Mesenchymal stem cell (in vitro differentiated cells and primary cell): ENCODE results near the gene DCUN1D2.

ENCODE experiments used
- DNase-seq: peaks from one replicate; pipeline ENCODE4 v3.0.0-alpha.2; 2013
- H2AFZ ChIP-seq: one replicate; pipeline ENCODE4 v1.6.1; 2013; ENCODE audit warnings: low read depth, mild to moderate bottlenecking, control low read depth, inconsistent platforms, low read length, moderate library complexity
- H2AK5ac ChIP-seq: 2 replicates; pipeline ENCODE4 v1.6.1; 2013; ENCODE audit warnings: low read length, moderate library complexity, mild to moderate bottlenecking, inconsistent platforms; ENCODE audit not compliant: severe bottlenecking
- H2BK120ac ChIP-seq: one replicate; pipeline ENCODE4 v1.6.1; 2013; ENCODE audit warnings: low read depth, mild to moderate bottlenecking, inconsistent platforms, low read length, moderate library complexity
- H2BK12ac ChIP-seq, 2 experiments: one replicate each; pipeline ENCODE4 v1.6.1; 2013; ENCODE audit warnings: inconsistent platforms in 2 of 2, low read length in 2 of 2, mild to moderate bottlenecking in 2 of 2, moderate library complexity in 2 of 2, control low read depth in 1 of 2
- H2BK15ac ChIP-seq: one replicate; pipeline ENCODE4 v1.6.1; 2013; ENCODE audit warnings: mild to moderate bottlenecking, low read depth, inconsistent platforms; ENCODE audit not compliant: poor library complexity, severe bottlenecking
- H2BK5ac ChIP-seq: 2 replicates; pipeline ENCODE4 v1.6.1; 2013; ENCODE audit warnings: low read depth, mild to moderate bottlenecking, low read length, control low read depth, inconsistent platforms; ENCODE audit not compliant: poor library complexity, severe bottlenecking
- H3K14ac ChIP-seq, 2 experiments: one replicate each; pipeline ENCODE4 v1.6.1; 2013; ENCODE audit warnings: inconsistent platforms in 2 of 2, low read length in 2 of 2, control low read depth in 1 of 2, mild to moderate bottlenecking in 1 of 2, moderate library complexity in 1 of 2
- H3K18ac ChIP-seq, 2 experiments: one replicate each; pipeline ENCODE4 v1.6.1; 2013; ENCODE audit warnings: inconsistent platforms in 2 of 2, low read length in 2 of 2, control low read depth in 1 of 2, low read depth in 1 of 2, mild to moderate bottlenecking in 1 of 2
- H3K23ac ChIP-seq, 2 experiments: one replicate each; pipeline ENCODE4 v1.6.1; 2013; ENCODE audit warnings: inconsistent platforms in 2 of 2, low read length in 2 of 2, mild to moderate bottlenecking in 2 of 2, moderate library complexity in 2 of 2, control low read depth in 1 of 2
- H3K27ac ChIP-seq: 2 replicates; pipeline ENCODE4 v1.5.1; 2013; ENCODE audit warnings: mild to moderate bottlenecking, moderate library complexity, low read length, control low read depth, inconsistent platforms; ENCODE audit not compliant: poor library complexity, severe bottlenecking
- H3K27me3 ChIP-seq, 2 experiments: 2 replicates each; pipeline versions ENCODE4 v1.6.1 to v1.7.0; 2013; ENCODE audit warnings: low read length in 2 of 2, mild to moderate bottlenecking in 2 of 2, moderate library complexity in 2 of 2, control low read depth in 1 of 2, inconsistent platforms in 1 of 2; ENCODE audit not compliant: control insufficient read depth in 1 of 2, insufficient read depth in 1 of 2
- H3K36me3 ChIP-seq, 2 experiments: 2 replicates each; pipeline versions ENCODE4 v1.6.1 to v1.7.0; 2013; ENCODE audit warnings: low read length in 2 of 2, control low read depth in 1 of 2, inconsistent platforms in 1 of 2, low read depth in 1 of 2, mild to moderate bottlenecking in 1 of 2; ENCODE audit not compliant: insufficient read depth in 2 of 2, control insufficient read depth in 1 of 2
- H3K4ac ChIP-seq, 2 experiments: one replicate each; pipeline ENCODE4 v1.6.1; 2013; ENCODE audit warnings: inconsistent platforms in 2 of 2, low read length in 2 of 2, mild to moderate bottlenecking in 2 of 2, moderate library complexity in 2 of 2, control low read depth in 1 of 2, low read depth in 1 of 2
- H3K4me1 ChIP-seq: 2 replicates; pipeline ENCODE4 v1.6.1; 2013; ENCODE audit warnings: low read depth, low read length, control low read depth; ENCODE audit not compliant: control insufficient read depth, insufficient read depth
- H3K4me2 ChIP-seq: 2 replicates; pipeline ENCODE4 v1.6.1; 2013; ENCODE audit warnings: low read length, mild to moderate bottlenecking, inconsistent platforms; ENCODE audit not compliant: poor library complexity, severe bottlenecking
- H3K4me3 ChIP-seq, 2 experiments: 2 replicates each; pipeline versions ENCODE4 v1.5.1 to v1.7.0; 2013; ENCODE audit warnings: low read length in 2 of 2, mild to moderate bottlenecking in 2 of 2, control low read depth in 1 of 2, low read depth in 1 of 2; ENCODE audit not compliant: insufficient read depth in 1 of 2
- H3K79me1 ChIP-seq: replicated peaks from 2 replicates; pipeline ENCODE4 v1.6.1; 2013; ENCODE audit warnings: mild to moderate bottlenecking, control low read depth, low read length, inconsistent platforms; ENCODE audit not compliant: poor library complexity, severe bottlenecking
- H3K9ac ChIP-seq: 2 replicates; pipeline ENCODE4 v1.7.0; 2013; ENCODE audit warnings: mild to moderate bottlenecking, low read length, moderate library complexity
- H3K9me3 ChIP-seq: 2 replicates; pipeline ENCODE4 v1.7.0; 2013; ENCODE audit warnings: mild to moderate bottlenecking, low read length; ENCODE audit not compliant: control insufficient read depth
- H4K8ac ChIP-seq: one replicate; pipeline ENCODE4 v1.6.1; 2013; ENCODE audit warnings: inconsistent platforms, mild to moderate bottlenecking, low read length, moderate library complexity
- H4K91ac ChIP-seq: one replicate; pipeline ENCODE4 v1.6.1; 2013; ENCODE audit warnings: mild to moderate bottlenecking, low read length, inconsistent platforms
- WGBS: methylation state at CpG from one replicate; pipeline ENCODE4 v1.1.7; 2013; ENCODE audit warnings: mixed read lengths; 5-methylcytosine and 5-hydroxymethylcytosine counted together

DCUN1D2 gene

DNA sequence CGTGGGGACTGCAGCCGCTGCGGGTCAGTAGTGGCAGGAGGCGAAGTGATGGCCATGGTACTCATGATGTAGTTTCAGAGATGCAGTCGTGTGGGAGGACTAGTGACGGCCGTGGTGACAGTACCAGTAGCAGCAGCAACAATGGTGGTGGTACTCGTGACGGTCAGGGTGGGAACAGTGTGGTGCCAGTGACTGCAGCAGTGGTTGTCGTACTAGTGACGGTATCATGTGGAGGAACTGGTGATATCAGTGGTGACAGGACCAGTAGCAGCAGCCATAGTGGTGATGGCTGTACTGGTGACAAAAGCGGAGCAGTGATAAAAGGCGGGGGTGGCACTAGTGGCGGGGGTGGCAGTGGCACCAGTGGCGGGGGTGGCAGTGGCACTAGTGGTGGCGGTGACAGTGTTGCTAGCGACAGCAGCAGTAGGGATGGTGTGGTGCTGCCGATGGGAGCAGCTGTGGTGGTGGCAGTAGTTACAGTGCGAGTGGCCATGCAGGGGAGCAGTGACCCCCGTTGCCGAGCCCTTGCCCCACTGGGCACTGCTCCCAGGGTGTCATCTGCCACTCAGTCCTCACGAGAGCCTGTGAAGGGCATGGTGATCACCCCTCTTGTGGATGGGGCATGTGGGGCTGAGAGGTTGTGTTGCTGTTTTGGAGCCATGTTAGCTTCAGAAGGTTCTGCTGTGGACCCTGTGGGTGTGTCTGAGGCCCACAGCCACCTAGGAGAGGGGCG lies 60.0 kb downstream of the DCUN1D2 start:
- Histone ChIP-seq H4K8ac (no peak overlapping the region), H2BK5ac (no peak overlapping the region), H2BK120ac (no peak overlapping the region), H3K4me2 (no peak overlapping the region), H2AFZ (no peak overlapping the region), H3K9me3 (no peaks in the 10 kb centered on the region), H3K18ac (no peak overlapping the region), H2BK12ac (no peak overlapping the region), H3K27me3 (no peaks in the 10 kb centered on the region), H3K79me1 (no peaks in the 10 kb centered on the region), H4K91ac (peak overlapping the region; percentile 25), H3K4ac (no peak overlapping the region), H3K4me3 (no peak overlapping the region), H3K14ac (no peak overlapping the region), H3K9ac (no peak overlapping the region), H3K4me1 (peaks cover 3% of the 10 kb centered on the region), H2BK15ac (no peak overlapping the region), H2AK5ac (no peak overlapping the region), H3K36me3 (peaks cover 0 to 12% of the 10 kb centered on the region in 2 experiments), H3K27ac (no peak overlapping the region), H3K23ac (no peak overlapping the region)
- DNase-seq, result no peak
- WGBS, result 95% methylated on average over 22 of the region's 23 CpGs

DNA sequence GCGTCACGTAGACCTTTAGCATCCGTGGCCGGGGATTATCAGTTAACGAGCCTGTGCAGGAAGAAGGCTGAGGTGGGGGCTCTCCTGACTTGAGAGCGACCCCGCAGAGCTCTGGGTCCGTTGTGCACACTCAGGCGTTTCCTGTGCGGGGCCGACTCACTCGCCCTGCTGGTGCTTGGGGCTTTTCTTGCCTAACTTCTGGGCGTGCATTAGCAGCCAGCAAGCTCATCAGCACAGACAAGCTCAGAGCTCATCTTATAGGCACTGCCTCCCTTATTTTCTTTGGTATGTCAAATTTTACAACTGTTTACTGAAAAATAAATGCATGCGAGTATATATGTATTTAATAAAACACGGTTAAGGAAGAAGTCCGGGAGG lies 60.9 kb downstream of the DCUN1D2 start:
- H3K9me3 ChIP-seq, result no peaks in the 10 kb centered on the region
- H3K4me1 ChIP-seq, result peaks cover 3% of the 10 kb centered on the region
- H2BK5ac ChIP-seq, result no peak overlapping the region
- no peaks in the 10 kb centered on the region for H3K27me3 ChIP-seq
- no peak overlapping the region for H3K9ac ChIP-seq
- H2BK15ac ChIP-seq, result no peak overlapping the region
- no peak for DNase-seq
- WGBS, result 86% methylated on average over 16 of the region's 16 CpGs
- H3K27ac ChIP-seq, result no peak overlapping the region
- H2AFZ ChIP-seq, result no peak overlapping the region
- H3K4me2 ChIP-seq, result no peak overlapping the region
- H3K4me3 ChIP-seq, result no peak overlapping the region
- no peak overlapping the region for H4K8ac ChIP-seq
- H2AK5ac ChIP-seq, result no peak overlapping the region
- H3K4ac ChIP-seq, result no peak overlapping the region
- H3K36me3 ChIP-seq, result peaks cover 0 to 12% of the 10 kb centered on the region in 2 experiments
- no peak overlapping the region for H2BK120ac ChIP-seq
- no peak overlapping the region for H2BK12ac ChIP-seq
- no peak overlapping the region for H4K91ac ChIP-seq
- no peak overlapping the region for H3K14ac ChIP-seq
- H3K23ac ChIP-seq, result no peak overlapping the region
- H3K79me1 ChIP-seq, result no peaks in the 10 kb centered on the region
- H3K18ac ChIP-seq, result no peak overlapping the region

DNA sequence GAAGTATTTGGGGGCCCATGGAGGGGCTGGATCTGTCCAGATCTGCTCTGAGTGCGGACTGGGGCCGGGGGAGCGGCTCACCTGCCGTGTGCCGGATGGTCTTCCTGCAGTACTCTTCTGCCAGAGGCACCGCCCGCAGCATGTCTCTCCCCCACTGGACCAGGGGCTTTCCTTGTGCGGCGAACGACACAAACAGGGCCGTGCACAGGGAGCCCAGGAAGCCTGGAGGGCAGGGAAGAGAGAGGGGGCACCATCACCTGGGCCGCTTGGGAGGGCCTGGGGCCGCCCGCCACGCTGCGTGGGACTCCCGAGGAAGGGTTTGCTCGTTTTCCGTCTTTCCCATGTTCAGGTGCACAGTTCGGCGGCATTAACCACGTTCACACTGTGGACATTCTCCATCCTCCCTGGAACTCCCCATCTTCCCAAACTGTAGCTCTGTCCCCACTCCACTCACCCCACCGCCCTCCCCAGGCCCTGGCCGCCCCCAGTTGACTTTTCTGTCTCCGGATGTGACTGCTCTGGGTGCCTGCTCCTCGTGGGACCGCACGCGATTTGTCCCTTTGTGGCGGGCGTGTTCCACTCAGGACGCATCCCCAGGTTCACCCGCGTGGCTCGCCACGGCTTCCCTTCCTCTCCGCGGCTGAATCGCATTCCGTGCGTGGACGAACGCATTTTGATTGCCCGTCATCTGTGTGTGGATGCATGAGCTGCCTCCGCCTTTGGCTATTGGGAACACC lies 61.5 kb downstream of the DCUN1D2 start:
- Histone ChIP-seq H2AK5ac (no peak overlapping the region), H2BK5ac (no peak overlapping the region), H3K14ac (no peak overlapping the region), H3K79me1 (no peaks in the 10 kb centered on the region), H3K9me3 (no peaks in the 10 kb centered on the region), H3K18ac (no peak overlapping the region), H4K91ac (no peak overlapping the region), H3K9ac (no peak overlapping the region), H3K4me2 (no peak overlapping the region), H2BK12ac (no peak overlapping the region), H3K23ac (no peak overlapping the region), H3K4me3 (no peak overlapping the region), H3K36me3 (peaks cover 0 to 14% of the 10 kb centered on the region in 2 experiments), H3K27ac (no peak overlapping the region), H2BK15ac (no peak overlapping the region), H3K27me3 (no peaks in the 10 kb centered on the region), H2BK120ac (no peak overlapping the region), H3K4me1 (peaks cover 3% of the 10 kb centered on the region), H4K8ac (no peak overlapping the region), H2AFZ (no peak overlapping the region), H3K4ac (no peak overlapping the region)
- DNase-seq, result no peak
- WGBS, result 95% methylated on average over 40 of the region's 45 CpGs

DNA sequence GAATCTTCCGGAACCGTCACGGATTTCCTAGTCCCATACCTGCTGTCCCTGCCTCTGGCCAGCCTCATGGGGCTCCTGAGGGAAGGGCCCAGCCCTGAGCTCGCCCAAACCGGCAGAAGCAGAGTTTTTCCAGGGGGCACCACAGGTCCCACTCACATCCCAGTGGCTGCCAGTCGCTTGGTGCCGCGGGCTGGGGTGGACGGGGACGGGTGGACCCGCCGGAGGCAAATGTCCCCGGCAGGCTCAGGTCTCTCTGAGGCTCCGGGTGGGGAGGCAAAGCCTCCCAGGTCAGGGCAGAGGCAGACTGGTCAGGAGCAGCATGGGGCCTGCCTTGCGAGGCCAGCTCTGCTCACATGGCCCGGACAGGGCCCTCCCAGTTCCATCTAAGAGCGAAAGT lies 62.0 kb downstream of the DCUN1D2 start:
- no peaks in the 10 kb centered on the region for H3K9me3 ChIP-seq
- no peaks in the 10 kb centered on the region for H3K27me3 ChIP-seq
- H2AK5ac ChIP-seq, result no peak overlapping the region
- WGBS, result 92% methylated on average over 17 of the region's 17 CpGs
- H3K18ac ChIP-seq, result no peak overlapping the region
- H3K27ac ChIP-seq, result no peak overlapping the region
- H3K4ac ChIP-seq, result no peak overlapping the region
- H3K79me1 ChIP-seq, result no peaks in the 10 kb centered on the region
- H3K14ac ChIP-seq, result no peak overlapping the region
- no peak overlapping the region for H4K91ac ChIP-seq
- peaks cover 0 to 19% of the 10 kb centered on the region in 2 experiments for H3K36me3 ChIP-seq
- no peak overlapping the region for H3K4me3 ChIP-seq
- no peak overlapping the region for H2BK12ac ChIP-seq
- no peak overlapping the region for H2BK15ac ChIP-seq
- peak overlapping the region; percentile 45 for H3K9ac ChIP-seq
- no peak overlapping the region for H3K4me2 ChIP-seq
- no peak overlapping the region for H4K8ac ChIP-seq
- no peak overlapping the region for H2BK5ac ChIP-seq
- no peak for DNase-seq
- no peak overlapping the region for H2AFZ ChIP-seq
- H2BK120ac ChIP-seq, result no peak overlapping the region
- H3K4me1 ChIP-seq, result peaks cover 4% of the 10 kb centered on the region
- no peak overlapping the region for H3K23ac ChIP-seq
